Panc1 (cell line): Measurements from ENCODE around the gene RHBG.

Source experiments
- CTCF ChIP-seq: fragments of 450-650 bp; IDR thresholded peaks from 2 replicates; pipeline ENCODE4 v1.5.1; 2017; ENCODE audit warnings: mild to moderate bottlenecking
- POLR2AphosphoS5 ChIP-seq: IDR thresholded peaks from 2 replicates; pipeline ENCODE4 v1.6.1; 2012; ENCODE audit warnings: mild to moderate bottlenecking, low read depth, low read length, moderate library complexity
- SIN3A ChIP-seq: IDR thresholded peaks from 2 replicates; pipeline ENCODE4 v1.6.1; 2012; ENCODE audit warnings: low read depth, mild to moderate bottlenecking, low read length, moderate library complexity, borderline replicate concordance; ENCODE audit not compliant: insufficient read depth

- TF ChIP-seq CTCF (no peak), POLR2AphosphoS5 (no peak), SIN3A (no peak)
Observed at GRCh38 chr1:156379420-156380165, 10.6 kb downstream of the RHBG start.
